HCT116 (cell line): Measurements from ENCODE around the gene ARHGEF16.

Experiments used
- CBX3 ChIP-seq: IDR thresholded peaks from 2 replicates; pipeline ENCODE4 v1.6.1; 2012; ENCODE audit warnings: low read depth
- EZH2phosphoT487 ChIP-seq: fragments of 200-600 bp; IDR thresholded peaks from 2 replicates; pipeline ENCODE4 v1.6.1; 2018; ENCODE audit warnings: antibody characterized with exemption, borderline replicate concordance
- POLR2A ChIP-seq: IDR thresholded peaks from 2 replicates; pipeline ENCODE4 v1.7.0; 2011; ENCODE audit warnings: borderline replicate concordance; ENCODE audit not compliant: insufficient read depth, insufficient read length; ENCODE audit errors: extremely low read depth
- POLR2AphosphoS5 ChIP-seq: IDR thresholded peaks from 2 replicates; pipeline ENCODE4 v1.6.1; 2011; ENCODE audit warnings: mild to moderate bottlenecking, low read depth, low read length, moderate library complexity
- YY1 ChIP-seq: IDR thresholded peaks from 2 replicates; pipeline ENCODE4 v1.6.1; 2011; ENCODE audit warnings: low read length, low read depth, moderate library complexity, mild to moderate bottlenecking; ENCODE audit not compliant: insufficient replicate concordance; ENCODE audit errors: extremely low read depth
- TF ChIP-seq, protein P1 (sequence below): IDR thresholded peaks from 2 replicates; pipeline ENCODE4 v1.6.1; 2012
- TF ChIP-seq, protein P2 (sequence below): IDR thresholded peaks from 2 replicates; pipeline ENCODE4 v1.6.1; 2012
- TF ChIP-seq, protein P3 (sequence below), 3 experiments: fragments of 200-600 bp in 1 of 3; sonication (generic) in 1 of 3; IDR thresholded peaks in 2 of 3; conservative IDR thresholded peaks in 1 of 3; 2 replicates each; pipeline ENCODE4 v1.5.1; 2012 to 2017; ENCODE audit warnings: low read depth in 2 of 3, low read length in 2 of 3, antibody characterized with exemption in 1 of 3, borderline replicate concordance in 1 of 3, control low read depth in 1 of 3, mild to moderate bottlenecking in 1 of 3, mixed read lengths in 1 of 3, mixed run types in 1 of 3, moderate library complexity in 1 of 3; ENCODE audit not compliant: insufficient read depth in 1 of 3
- TF ChIP-seq, protein P4 (sequence below): IDR thresholded peaks from 2 replicates; pipeline ENCODE4 v1.6.1; 2012; ENCODE audit warnings: low read depth

DNA sequence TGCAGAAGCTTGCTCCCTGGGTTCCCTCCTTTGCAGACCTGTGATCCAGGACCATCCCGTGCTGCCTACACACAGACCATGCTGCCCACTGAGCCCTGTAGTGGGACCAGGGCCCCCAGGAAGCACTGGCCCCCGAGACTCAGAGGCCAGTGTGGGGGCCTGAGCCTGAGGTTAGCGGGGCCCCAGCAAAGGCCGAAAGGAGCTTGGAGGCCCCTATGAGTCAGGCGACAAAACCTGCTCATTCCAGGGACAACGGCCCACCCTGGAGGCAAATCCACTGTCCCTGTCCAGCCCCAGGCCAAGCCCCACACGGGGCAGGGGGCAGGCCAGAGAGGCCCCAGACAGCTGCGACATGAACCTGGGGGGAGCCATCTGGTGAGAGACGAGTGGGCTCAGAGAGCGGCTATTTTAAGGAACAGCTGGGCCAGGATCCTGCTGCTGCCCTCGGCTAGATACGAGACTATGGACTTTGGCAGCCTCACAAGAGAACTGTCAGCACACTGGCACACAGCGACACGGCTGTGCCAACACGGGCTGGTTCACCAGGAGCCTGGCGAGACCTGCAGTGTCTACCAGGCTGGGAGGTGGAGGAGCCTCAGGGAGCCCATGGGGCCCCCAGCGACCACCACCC lies 74.7 kb downstream of the ARHGEF16 start:
- no peak for TF ChIP-seq POLR2A
- no peak for TF ChIP-seq EZH2phosphoT487
- TF ChIP-seq, protein P1, sequence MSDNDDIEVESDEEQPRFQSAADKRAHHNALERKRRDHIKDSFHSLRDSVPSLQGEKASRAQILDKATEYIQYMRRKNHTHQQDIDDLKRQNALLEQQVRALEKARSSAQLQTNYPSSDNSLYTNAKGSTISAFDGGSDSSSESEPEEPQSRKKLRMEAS, result no peak
- TF ChIP-seq, protein P2, sequence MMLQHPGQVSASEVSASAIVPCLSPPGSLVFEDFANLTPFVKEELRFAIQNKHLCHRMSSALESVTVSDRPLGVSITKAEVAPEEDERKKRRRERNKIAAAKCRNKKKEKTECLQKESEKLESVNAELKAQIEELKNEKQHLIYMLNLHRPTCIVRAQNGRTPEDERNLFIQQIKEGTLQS, result no peak
- TF ChIP-seq, protein P3, sequence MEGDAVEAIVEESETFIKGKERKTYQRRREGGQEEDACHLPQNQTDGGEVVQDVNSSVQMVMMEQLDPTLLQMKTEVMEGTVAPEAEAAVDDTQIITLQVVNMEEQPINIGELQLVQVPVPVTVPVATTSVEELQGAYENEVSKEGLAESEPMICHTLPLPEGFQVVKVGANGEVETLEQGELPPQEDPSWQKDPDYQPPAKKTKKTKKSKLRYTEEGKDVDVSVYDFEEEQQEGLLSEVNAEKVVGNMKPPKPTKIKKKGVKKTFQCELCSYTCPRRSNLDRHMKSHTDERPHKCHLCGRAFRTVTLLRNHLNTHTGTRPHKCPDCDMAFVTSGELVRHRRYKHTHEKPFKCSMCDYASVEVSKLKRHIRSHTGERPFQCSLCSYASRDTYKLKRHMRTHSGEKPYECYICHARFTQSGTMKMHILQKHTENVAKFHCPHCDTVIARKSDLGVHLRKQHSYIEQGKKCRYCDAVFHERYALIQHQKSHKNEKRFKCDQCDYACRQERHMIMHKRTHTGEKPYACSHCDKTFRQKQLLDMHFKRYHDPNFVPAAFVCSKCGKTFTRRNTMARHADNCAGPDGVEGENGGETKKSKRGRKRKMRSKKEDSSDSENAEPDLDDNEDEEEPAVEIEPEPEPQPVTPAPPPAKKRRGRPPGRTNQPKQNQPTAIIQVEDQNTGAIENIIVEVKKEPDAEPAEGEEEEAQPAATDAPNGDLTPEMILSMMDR (IDR thresholded peaks at IDR 0.05 in 2 of 3, conservative IDR thresholded peaks at IDR 0.05 in 1 of 3; ENCODE audit: borderline replicate concordance in 1 of 3, insufficient read depth in 1 of 3, low read depth in 2 of 3, low read length in 2 of 3), result no peak
- TF ChIP-seq POLR2AphosphoS5, result no peak
- no peak for TF ChIP-seq YY1
- no peak for TF ChIP-seq CBX3
- TF ChIP-seq, protein P4, sequence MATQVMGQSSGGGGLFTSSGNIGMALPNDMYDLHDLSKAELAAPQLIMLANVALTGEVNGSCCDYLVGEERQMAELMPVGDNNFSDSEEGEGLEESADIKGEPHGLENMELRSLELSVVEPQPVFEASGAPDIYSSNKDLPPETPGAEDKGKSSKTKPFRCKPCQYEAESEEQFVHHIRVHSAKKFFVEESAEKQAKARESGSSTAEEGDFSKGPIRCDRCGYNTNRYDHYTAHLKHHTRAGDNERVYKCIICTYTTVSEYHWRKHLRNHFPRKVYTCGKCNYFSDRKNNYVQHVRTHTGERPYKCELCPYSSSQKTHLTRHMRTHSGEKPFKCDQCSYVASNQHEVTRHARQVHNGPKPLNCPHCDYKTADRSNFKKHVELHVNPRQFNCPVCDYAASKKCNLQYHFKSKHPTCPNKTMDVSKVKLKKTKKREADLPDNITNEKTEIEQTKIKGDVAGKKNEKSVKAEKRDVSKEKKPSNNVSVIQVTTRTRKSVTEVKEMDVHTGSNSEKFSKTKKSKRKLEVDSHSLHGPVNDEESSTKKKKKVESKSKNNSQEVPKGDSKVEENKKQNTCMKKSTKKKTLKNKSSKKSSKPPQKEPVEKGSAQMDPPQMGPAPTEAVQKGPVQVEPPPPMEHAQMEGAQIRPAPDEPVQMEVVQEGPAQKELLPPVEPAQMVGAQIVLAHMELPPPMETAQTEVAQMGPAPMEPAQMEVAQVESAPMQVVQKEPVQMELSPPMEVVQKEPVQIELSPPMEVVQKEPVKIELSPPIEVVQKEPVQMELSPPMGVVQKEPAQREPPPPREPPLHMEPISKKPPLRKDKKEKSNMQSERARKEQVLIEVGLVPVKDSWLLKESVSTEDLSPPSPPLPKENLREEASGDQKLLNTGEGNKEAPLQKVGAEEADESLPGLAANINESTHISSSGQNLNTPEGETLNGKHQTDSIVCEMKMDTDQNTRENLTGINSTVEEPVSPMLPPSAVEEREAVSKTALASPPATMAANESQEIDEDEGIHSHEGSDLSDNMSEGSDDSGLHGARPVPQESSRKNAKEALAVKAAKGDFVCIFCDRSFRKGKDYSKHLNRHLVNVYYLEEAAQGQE, result no peak
